ENCODE data around the gene NR5A2.

Gene NR5A2

DNA sequence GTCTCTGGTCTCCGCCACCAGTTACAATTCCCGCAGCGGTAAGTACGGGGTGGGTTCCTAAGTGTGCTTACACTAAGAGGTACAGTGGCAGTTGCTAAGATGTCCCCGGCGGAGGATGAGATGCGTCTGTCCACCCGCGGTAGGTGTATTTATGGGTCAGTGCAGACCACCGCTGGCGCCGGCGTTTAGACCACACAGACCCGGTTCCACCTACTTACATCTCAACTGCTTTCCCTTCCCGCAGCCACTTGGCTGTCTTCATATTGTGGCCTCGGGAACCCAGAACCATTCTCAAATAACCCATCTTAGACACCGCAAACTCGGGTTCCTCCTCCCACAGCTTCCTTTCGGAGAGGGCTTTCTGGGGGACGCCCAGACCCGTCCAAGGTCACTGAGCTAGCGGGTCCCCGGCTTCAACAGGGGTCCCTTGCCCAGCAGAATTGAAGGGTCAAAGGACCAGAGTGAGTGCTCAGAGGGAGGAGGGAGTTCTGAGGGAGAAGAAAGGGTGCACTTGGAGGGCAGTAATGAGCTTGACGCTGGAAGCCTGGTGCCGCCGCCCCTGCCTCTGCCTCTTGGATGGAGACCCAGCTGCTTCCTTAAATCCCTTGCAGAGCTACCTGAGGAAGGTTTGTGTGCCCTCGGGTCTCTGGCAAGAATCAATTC lies 8.6 kb downstream of the NR5A2 start:
- DNase-seq (ENCODE audit: low spot score): no peak

DNA sequence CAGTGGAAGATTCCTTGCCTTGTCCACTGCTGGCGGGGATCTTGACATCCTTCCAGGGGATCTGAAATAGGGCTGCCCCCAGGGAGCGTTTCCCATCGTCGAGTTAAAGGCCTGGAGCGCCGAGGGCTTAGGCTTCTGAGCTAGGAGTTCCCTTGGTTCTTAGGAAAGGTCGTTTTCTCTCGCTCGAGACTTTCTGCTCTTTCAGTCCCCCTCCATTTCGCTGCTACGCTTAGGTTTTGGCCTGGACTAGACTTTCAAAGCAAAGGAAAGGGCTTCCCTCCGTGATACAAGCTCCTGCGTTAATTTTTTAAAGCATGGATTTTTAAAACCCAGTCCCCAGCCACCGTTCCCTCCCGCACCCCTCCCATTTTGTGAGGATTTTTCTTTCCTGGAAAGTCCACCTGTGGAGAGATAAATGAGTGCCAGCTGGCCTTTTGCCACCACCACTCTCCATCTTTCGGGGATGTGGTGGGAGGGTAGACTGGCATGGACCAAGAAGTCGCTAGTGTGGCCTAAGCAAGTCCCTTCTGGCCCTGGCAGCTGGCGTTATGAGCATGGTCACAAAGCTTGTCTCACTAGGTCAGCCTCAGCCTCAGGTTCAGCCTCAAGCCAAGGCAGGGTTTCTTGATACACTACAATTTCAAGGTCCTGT lies 9.2 kb downstream of the NR5A2 start:
- DNase-seq (ENCODE audit: low spot score): no peak

DNA sequence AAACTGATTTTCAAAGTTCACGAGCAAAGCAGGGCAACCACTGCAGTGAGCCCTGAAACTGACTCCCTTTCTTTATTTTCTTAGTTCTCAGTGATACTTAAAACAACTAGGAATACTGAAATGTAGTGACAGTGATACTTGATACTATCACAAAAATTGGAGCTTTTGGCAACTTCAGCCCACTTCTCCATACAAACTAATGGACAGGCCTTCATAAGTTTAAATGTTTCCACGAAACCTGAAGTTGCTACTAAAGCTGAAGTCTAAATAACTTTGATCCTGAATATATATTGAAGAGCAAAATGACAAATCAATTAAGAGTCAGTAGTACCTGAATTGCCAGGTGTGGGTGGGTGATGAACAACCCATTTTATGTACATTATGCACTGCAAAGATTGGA lies 10.0 kb downstream of the NR5A2 start:
- DNase-seq (ENCODE audit: low spot score): no peak

DNA sequence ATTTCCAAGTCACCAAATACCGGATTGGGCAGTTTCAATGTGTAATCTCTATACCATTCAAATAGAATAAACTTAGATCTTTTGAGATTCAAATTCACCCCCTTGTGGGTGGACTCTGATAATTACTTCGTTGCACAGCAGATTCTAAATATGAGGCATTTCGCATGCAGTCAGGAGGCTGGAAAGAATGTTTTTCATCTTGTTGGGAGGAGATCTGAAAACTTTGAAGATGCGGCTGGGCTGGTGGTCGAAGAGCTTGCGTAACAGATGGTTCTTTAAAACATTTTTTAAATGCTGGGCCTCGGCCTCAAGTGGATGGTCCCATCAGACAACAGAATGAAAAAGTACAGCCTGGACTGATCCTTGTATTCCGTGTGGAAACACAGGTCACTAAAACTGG lies 10.4 kb downstream of the NR5A2 start:
- no peak for DNase-seq (ENCODE audit: low spot score)

DNA sequence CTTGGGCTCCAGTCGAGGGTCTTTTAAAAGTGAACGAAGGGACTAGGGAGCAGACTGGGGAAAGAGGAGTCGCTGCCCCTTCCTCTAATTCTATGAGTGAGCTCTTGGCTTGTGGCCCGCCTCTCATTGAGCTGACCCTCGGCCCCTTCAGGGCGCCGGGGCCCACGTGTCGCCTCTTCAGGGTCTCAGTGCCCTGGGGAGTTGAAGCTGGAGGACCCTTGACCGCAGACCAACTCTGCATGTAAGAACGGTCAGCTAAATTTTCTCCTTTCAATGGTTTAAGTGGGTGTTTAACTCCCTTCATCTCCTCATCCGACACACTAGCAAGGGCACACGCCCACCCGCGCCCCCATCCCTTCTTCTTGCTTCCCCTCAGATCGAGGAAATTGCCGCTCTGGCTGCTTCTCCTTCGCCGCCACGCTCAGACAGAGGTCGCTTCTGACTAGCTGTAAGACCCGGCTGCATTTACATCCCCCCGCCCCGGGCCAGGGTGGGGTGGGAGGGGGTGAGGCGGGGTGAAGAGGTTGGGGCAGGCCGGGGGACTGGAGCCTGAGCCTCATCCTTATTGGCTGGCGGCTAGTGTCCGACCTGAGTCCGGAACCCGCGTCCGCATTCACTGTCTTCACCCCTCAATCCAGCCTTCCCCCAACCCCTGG lies 10.9 kb downstream of the NR5A2 start:
- DNase-seq (ENCODE audit: low spot score): no peak

DNA sequence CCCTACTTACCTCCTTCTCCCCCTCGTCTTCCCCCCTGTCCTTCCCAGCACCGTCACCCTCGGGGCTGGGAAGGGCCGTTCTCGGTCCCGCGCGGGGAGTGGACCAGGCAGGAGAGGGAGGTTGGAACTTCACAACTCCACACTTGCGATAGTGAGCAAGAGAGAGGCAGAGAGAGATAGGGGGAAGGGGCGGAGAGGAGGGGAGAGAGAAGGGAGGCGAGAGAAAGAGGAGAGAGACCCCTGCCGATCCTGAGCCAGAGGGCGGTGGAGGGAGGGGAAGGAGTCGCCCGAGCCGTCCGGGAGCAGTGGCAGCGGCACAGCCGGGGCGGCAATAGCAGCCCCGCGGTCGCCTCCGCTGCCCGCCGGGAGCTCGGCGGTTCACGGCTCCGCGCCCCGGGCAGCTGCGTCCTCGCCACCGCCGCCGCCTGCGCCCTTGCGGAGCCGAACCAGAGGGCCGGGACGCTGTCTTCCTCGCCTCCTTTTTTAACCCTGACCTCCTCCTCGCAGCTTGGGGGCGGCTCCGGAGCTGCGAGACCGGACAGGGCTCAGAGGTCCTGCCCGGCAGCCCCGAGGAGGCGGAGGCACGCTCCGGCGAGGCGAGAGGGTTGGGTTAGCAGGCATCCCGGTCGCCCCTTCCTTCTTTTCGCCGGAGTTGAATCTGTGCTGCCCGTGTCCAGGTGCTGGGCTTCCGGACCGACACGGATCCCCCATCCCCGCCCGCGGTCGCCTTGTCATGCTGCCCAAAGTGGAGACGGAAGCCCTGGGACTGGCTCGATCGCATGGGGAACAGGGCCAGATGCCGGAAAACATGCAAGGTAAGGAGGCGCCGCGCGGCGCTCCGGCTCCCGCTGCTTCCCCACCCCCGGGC lies 11.7 kb downstream of the NR5A2 start:
- DNase-seq (ENCODE audit: low spot score): peak; percentile 67

DNA sequence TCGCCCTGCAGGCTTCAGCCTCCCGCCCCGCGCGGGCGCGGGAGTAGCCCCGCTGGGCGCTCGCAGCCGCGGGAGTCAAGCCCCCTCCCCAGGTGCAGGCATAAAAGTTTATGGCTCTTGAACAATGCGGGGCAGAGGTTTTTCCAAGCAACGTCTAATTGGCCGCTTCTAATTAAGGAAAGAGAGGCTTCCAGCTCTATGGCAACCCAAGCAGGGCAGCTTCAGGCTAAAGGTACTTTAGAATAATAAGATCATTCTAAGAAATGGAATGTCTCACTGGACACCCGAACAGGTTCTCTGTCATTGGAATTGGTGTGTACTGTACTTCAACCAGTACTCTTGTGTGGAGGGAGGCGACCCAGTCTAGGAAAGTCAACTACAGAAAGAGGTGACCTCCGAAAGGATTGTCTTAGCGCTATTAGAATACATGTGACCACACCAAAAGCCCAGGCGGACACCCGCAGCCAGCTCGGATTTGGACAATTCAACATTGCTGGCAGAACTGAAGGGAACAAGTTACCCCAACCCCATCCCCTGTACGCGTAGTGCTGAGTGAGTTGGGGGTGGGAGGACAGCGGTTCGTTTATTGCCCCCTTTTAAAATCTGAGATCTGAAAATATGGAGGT lies 12.5 kb downstream of the NR5A2 start:
- no peak for DNase-seq (ENCODE audit: low spot score)

DNA sequence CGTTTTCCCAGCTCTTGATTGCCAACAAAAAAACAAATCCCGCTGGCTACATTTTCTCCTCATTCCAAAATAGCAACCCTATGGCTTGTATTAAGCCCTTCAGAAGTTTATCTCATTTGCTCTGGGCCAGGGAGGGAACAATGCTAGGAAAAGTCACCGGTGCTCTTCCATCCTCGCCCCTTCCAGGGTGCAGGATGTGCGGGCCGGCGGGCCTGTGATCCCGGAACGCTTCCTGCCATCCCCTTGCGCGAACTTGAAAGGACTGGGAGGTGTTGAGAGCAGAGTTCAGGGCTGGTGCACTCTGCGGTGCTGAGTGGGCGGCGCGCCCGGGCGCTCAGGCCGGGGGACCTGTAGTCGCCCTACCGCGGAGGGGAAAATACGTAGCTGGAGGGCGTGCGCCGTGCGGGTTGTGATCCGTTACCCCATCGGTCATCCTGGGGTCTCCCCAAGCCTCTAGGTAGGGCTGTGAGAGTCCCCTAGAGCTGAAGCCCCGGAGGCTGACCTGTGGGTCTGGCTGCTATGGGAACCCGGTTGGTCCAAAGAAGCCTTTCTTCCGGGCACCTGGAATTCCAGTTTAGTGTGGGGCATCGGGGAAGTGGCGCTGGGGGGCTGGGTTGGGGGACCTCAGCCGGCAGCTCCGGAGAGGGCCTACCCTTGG lies 13.1 kb downstream of the NR5A2 start:
- DNase-seq (ENCODE audit: low spot score): no peak

DNA sequence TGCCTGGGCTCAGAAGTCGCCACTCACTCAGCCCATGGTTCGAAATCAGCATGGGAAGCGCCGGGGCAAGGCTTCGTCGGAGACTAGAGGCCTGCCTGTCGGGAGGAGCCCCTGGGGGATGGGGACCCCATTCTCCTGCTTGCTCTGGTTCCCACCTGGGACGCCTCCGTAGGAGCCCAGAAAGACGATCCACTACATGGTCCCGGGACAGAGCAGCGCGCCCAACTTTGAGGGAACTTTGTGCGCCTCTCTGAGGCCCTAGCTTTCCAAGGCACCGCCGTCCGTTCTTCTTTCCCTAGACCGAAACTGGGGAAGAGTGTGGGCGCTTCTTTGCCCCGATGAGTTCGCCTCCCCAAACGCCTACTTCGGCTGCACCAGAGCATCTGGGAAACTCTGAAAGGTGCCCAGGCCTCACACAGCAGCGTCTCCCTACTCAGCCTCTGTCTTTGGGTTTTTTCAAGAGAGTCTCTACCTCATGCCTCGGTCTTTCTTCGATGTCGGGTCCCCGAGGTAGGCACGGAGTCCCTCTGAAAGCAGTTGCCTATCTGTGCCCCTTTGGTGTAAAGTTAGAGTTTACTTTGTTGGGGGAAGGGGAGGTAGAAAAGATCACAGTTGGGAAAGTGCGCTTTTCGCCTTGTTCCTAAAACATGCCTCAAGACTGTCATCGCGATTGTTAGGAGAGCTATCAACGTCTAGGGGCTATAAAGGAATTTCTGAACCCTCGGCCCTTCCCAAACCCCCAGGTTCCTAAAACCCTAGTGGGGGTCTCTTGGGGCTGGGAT lies 14.0 kb downstream of the NR5A2 start:
- DNase-seq (ENCODE audit: low spot score): no peak

DNA sequence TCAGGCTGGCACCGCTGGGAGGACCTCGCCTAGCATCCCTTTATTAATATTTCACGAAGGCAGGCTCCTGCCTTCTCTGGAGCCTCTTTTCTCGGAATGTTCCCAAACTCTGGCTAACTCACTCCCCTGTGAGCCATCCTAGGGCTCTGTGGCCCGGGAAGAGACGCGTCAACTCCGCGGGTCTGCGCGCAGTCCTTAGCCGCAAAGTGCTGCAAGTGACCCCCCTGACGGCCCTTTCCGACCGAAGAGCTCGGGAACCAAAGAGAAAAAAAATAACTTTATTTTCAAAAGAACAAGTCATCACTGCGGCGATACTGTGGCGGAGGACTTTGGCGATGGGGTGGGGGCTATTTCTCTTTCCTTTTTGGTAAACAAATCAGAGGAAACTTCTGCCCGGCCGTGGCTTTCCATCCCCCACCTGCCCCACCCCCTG lies 14.6 kb downstream of the NR5A2 start:
- DNase-seq (ENCODE audit: low spot score): no peak

DNA sequence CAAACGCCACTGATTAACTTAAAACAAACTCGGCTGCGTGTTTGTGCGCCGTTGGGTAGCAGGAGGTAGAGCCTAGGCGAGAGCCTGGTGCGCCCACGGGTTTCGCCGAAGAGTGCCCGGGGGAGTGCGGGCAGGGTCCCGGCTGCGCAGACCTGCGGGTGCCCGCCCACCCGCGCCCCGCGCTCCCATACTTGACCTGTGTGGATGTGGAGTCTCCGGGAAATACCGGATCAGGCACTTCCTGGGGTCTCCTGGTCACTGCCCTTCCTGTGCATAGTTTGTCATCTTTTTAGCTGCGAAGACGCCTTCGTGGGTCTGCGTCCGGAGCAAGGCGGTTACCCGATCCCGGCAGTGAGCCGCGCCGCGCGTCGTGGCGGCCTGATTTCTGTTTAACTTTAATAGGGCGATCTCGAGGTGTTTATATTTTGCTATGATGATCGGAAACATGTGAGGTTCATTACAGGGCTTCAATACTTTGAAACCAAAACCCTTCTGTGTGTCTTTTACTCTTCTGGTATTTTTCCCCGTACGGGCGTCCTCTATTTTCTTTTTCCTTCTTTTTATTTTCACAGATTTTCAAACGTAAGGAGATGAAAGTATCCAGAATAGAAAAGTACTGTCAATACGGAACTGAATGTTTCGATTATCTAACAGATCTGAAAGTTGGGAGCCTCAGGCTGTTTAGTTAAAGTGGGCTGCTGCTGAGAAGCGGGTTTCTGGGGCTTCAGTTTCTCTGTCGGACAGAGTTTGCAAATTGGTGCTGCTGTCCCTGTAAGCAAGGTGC lies 15.2 kb downstream of the NR5A2 start:
- no peak for DNase-seq (ENCODE audit: low spot score)

DNA sequence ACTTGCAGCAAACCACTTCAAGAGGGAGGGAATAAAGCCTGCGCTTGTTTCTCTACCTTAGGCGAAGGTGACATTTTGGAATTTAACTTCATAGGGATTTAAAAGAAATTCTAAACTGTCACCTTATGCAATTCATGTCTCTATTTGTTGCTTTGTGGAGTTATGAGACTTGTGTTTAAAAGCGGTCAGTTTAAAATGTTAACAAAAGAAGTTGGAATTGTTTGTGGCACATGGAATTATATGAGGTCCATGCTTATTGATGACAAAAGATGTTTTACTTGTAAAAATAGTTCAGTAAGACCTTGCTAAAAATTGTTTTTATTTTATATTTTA lies 15.8 kb downstream of the NR5A2 start:
- DNase-seq (ENCODE audit: low spot score): no peak

DNA sequence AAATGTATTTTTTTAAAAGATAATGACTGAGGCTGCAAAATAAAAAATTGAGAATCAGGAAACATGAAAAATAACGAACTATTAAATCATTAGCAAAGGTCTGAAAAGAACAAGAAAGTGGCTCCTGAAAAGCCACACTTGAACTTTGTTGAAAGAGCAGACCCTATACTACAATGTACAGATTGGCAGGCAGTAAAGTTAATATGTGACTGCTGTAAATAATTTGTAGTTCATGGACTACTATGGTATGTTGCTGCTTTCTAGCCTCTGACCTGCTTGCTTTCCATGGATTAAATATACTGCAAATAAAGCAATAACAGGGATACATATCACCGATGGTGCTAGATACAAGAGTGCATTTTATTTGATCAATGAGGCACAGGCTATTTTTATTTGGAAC lies 18.6 kb downstream of the NR5A2 start:
- DNase-seq (ENCODE audit: low spot score): no peak

DNA sequence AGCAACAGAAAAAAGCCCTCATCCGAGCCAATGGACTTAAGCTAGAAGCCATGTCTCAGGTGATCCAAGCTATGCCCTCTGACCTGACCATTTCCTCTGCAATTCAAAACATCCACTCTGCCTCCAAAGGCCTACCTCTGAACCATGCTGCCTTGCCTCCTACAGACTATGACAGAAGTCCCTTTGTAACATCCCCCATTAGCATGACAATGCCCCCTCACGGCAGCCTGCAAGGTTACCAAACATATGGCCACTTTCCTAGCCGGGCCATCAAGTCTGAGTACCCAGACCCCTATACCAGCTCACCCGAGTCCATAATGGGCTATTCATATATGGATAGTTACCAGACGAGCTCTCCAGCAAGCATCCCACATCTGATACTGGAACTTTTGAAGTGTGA lies 20.7 kb downstream of the NR5A2 start:
- no peak for DNase-seq (ENCODE audit: low spot score)

DNA sequence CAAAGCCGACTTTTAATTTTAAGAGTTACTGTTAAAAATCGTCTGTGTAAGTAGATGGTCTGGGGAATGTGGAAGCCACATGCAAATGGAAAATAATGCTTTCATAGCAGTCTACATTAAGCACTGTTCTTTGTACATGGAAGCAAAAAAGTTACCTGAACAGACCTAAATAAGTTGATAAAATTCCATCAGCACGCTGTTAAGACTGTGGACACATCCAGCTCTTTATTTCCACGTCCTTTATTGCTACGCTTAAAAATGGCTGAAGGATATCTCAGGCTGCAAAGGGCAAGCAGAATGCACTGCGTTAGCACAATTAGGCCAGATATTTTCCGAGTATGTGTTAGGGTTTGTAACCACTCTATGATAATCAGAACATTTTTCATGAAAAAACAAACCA lies 22.3 kb downstream of the NR5A2 start:
- no peak for DNase-seq (ENCODE audit: low spot score)

DNA sequence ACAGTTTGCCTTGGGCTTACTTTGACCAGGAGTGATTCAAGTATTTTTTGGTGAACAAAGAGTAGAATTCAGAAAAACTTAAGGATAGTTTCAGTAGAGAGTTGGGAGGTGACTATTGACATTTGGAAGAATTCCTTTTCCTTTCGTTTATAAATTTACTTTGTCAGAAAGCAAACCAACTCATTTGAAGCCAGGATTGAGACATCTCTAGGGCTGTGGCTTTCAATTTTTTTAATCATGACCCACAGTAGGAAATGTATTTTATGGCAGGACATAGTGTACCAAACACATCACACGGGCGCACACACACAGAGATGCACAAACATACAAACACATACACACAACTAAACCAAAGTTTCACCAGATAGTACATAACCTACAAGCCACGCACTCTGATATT lies 24.1 kb downstream of the NR5A2 start:
- no peak for DNase-seq (ENCODE audit: low spot score)

DNA sequence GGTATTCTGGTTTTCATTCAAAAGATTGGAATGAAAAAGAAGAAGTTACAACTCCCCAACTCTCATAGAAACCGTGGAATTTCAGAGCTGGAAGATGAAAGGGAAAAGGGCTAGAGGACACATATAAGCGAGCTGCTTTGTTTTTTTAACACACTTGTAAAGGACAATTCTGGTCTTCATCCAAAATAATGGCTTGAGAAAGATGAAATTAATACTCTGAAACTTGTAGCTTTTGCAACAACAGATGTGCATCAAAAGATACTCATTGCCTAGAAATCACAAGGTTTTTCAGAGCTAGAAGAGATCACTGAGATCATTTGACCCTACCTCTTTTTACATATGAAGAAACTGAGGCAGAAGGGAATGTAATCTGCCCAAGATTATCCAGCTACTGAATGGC lies 25.6 kb downstream of the NR5A2 start:
- DNase-seq (ENCODE audit: low spot score): no peak

DNA sequence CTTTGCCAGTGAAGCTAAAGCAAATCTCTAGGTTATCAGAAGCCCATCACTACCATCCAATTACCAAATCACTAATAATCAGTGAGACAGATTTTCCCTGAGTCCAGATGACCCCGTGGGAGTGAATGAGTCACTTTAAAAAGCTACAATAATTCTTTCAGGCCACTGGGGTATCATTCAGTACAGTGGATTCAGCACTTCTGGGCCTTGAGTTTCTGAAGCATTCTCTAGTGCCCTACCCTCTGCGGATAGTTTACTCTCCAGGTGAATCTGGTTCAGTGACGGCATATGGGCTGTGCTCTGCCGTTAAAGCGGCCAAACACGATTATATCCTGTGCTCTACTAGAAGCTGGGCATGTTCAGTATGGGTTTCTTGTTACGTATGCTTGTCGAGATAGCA lies 26.1 kb downstream of the NR5A2 start:
- DNase-seq (ENCODE audit: low spot score): no peak

DNA sequence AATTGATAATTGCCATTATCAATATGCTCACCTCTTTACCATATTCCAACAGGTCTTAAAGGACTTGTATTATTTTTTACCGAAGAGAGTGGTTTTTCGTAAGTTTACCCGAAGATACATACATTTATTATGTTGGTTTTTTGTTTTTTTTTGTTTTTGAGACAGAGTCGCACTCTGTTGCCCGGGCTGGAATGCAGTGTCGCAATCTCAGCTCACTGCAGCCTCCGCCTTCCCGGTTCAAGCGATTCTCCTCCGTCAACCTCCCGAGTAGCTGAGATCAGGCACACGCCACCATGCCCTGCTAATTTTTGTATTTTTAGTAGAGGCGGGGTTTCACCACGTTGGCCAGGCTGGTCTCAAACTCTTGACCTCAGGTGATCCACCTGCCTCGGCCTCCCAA lies 30.8 kb downstream of the NR5A2 start:
- no peak for DNase-seq (ENCODE audit: low spot score)

DNA sequence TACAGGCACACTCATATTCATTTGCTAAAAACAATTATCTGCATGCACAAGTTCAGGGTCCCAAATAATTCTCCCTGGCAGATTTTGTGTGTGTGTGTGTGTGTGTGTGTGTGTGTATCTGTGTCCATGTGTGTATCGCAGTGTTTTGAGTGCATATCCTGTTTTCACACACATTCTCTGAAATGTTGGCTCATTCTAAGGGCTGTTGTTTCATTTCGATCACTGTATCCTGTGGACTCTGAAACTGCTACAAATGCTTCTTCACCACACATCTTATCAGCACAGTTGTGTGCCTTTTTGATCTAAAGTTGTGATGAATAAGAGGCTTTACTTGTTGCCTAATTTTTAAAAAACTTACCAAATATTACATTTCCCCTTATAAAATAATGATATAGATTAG lies 34.6 kb downstream of the NR5A2 start:
- DNase-seq (ENCODE audit: low spot score): no peak

Data from AG20443 (cell line).